GM21723 (cell line): ENCODE measurements around the gene NEK10.

Source experiments
- ATAC-seq: cut with Tn5 transposase; IDR thresholded peaks from one replicate; pipeline ENCODE4 v1.9.1; 2021; ENCODE audit warnings: mild to moderate bottlenecking, moderate library complexity; ENCODE audit not compliant: unreplicated experiment

The NEK10 gene

DNA sequence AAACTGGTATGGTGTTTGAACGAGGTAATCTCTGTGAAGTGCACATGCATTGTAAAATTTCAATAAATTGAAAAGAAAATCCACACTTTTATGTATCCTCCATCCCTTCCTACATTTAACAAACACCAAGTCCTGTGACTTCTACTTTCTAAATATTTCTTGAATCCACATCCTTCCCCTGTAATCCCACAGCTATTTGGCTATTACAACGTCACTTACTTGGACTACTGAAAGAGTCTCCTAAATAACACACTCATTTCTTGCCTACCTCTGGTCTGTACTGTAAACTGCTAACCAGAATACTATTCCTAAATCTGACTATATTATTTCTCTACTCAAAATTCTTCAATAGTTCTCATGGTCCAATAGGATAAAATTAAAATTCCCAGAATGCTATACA lies 176.1 kb downstream of the NEK10 start:
- ATAC-seq: no peak

- ATAC-seq: no peak
Observed at GRCh38 chr3:27186013-27186412, 183.2 kb downstream of the NEK10 start.

DNA sequence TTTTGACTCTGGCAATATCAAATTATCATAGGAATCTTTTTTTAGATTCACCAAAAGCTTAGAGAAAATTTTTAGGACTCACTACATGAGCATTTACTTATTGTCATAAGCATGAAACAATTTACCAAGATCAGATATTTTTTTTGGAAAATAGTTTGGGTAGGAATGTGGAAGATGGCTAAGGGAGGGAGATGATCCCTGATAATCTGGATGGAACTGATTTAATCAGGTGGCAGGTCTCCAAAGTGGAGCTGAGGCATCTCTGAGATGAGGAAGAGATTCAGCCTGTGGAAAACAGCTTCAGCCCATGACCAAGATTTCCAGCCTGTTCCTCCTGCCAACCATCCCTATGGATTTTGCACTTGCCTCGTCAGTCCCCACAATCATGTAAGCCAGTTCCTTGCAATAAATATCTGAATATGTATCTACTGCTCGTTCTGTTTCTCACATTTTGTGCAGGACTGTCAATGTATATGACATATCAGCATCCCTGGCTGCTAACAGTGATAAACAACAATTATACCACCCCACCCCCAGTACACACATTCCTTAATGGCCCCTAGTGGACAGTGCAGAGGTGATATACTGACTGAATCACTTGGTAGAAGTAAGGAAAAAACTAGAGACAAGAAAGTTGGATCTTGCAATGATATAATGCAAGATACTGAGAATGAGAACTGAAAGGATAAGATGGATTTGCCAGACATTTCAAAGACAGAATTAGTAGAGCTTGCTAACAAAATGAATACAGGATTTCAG lies 183.8 kb downstream of the NEK10 start:
- no peak for ATAC-seq

- no peak for ATAC-seq
Observed at GRCh38 chr3:27184261-27184660, 184.9 kb downstream of the NEK10 start.

- no peak for ATAC-seq
Observed at GRCh38 chr3:27176256-27176655, 192.9 kb downstream of the NEK10 start.

DNA sequence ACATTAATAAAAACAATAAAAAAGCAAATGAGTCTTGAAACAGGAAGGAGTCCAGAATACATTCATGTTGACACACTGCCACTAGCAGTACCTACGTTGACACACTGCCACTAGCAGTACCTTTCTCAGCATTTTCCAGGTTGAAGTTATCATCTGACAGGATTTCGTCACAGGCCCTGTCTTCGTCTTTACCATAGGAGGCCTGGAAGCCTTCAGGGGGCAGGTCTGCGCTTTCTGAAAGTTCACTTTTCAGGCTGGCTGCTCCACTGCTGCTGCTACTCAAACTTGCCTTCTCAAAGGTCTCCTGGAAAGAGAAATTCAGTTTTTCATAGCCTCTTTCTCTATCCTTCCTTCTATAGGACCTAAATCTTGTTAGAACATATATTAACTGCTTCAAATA lies 194.7 kb downstream of the NEK10 start:
- no peak for ATAC-seq

DNA sequence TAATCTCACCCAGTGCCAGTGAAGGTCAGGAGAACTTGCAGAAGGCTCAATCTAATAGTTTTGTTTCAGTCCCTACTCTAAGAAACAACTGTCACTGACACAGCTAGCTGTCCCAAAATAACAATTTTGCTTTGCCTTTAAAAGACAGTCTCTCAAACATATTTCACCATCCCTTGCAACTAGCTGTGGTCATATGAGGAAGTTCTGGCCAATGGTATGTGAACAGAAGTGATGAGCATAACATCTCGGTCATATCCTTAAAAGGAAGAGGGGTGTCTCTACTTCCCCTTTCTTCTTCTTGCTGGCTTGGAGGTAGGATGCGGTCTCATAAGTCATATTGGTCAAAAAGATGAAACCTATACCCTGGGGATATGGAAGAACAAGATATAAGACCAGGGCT lies 198.1 kb downstream of the NEK10 start:
- no peak for ATAC-seq

- no peak for ATAC-seq
Observed at GRCh38 chr3:27166888-27167287, 202.3 kb downstream of the NEK10 start.

- no peak for ATAC-seq
Observed at GRCh38 chr3:27165321-27165721, 203.9 kb downstream of the NEK10 start.

DNA sequence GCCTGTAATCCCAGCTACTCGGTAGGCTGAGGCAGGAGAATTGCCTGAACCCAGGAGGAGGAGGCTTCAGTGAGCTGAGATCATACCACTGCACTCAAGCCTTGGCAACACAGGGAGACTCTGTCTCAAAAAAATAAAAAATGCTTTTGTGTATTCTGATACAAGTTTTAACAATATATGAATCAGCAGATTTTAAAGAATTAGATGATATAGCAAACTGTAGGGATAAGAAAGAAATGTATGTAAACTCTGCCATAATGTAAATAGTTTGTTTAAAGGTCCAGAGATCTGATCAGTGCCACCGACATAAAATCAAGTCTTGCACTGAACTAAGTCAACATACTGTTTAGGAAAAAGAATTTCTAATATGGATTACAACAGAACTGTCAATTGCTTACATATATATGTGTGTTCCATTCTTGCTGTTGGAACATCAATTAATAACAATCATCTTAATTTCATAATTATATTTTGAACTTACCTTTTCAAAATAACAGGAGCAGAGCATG lies 208.3 kb downstream of the NEK10 start:
- ATAC-seq: no peak

GRCh38 chr3:27160146-27160545 lies 209.0 kb downstream of the NEK10 start:
- no peak for ATAC-seq

DNA sequence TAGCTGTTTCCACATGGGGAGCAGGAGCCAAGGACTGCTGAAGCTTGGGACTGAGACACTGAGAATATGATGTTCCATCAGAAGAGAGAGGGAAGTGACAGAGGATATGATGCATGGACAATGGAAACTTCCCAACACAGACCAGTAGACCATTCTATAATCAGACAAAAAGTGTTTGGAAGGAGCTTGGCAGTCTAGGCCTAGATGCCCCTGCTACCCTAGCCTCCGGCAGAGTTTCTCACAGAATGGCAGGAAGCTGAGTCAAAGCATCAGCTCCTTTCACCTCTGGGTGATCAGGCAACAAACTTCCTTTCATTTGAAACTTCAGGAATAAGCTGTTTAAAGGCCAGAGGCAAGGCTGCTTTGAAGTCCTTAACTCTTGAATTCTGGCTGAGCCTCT lies 222.0 kb downstream of the NEK10 start:
- no peak for ATAC-seq

- ATAC-seq: no peak
Observed at GRCh38 chr3:27146786-27147185, 222.4 kb downstream of the NEK10 start.

DNA sequence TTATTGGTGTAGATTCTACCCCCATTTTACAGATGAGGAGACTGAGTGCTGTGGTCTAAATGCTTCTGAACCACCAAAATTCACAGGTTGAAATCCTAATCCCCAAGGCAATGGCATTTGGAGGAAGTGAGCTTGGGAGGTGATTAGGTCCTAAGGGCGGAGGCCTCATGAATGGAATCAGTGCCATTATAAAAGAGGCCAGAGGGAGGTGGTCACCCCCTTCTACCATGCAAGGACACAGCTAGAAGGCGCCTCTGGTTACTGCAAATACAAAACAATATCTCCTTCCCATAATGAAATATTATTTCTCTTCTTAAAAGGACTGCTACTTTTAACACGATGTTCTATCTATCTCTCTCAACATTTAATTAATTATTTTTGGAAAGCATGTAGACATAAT lies 223.5 kb downstream of the NEK10 start:
- no peak for ATAC-seq

GRCh38 chr3:27141668-27142067 lies 227.5 kb downstream of the NEK10 start:
- ATAC-seq: no peak

- ATAC-seq: no peak
Observed at GRCh38 chr3:27138562-27138961, 230.6 kb downstream of the NEK10 start.

GRCh38 chr3:27138005-27138404 lies 231.2 kb downstream of the NEK10 start:
- ATAC-seq: no peak

- peak; percentile 95 for ATAC-seq
Observed at GRCh38 chr3:27134171-27134796, 234.9 kb downstream of the NEK10 start.

- ATAC-seq: no peak
Observed at GRCh38 chr3:27133060-27133459, 236.1 kb downstream of the NEK10 start.

DNA sequence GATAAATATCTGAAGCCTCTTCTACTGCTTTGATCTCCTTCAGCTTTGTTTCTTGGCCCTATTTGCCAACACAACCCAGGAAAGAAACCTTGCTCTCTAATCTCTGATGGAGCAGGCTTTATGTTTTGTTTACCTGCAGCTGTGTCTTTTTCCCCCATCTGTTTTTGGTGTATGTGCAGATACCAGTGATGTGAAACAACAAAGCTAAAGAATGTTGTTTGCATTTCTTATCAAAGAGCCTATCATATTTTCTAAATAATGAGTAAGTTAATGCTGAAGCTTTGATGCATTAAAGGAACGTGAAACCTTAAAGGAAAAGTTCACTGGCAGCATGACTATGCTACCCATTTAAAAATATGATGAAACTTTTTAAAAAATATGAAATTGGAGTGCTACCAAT lies 238.4 kb downstream of the NEK10 start:
- no peak for ATAC-seq

DNA sequence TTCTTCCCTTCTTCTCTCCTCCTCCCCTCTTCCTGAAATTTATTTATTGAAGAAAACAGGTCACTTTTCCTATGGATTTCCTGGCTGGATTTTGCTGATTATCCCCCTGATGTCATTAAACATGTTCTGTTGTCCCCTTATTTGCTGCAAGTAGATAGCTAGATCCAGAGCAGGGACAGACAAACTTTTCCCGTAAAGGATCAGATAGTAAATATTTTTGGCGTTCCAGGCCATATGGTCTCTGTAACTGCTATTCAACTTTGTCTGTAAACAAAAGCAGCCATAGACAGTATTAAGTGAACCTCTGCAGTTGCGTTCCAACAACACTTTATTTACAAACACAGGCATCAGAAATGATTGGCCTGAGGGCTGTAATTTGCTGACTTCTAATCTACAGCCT lies 241.3 kb downstream of the NEK10 start:
- no peak for ATAC-seq

DNA sequence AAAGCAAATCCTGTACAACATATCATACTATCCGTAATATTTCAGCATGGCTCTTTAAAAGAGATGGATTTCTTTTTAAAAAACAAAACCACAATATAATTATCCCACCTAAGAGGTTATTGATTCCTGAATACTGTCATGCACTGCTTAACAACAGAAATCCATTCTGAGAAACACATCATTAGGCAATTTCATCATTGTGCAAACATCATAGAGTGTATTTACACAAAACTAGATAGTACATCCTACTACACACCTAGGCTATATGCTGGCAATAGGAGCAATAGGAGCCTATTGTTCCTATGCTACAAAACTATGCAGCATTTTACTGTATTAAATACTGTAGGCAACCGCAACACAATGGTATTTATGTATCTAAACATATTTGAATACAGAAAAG lies 242.0 kb downstream of the NEK10 start:
- ATAC-seq: no peak
